ENCODE results near the gene CD22.
"Not testable (repeated sequence)": the region's sequence is repeated elsewhere in the genome, so short reads cannot be mapped to it uniquely, and the experiment has no call there.

Gene CD22

GRCh38 chr19:35345671-35346111 lies 16.7 kb downstream of the CD22 start:
- no peak for DNase-seq

- DNase-seq, result peak; percentile 84
Measured at GRCh38 chr19:35346193-35347052, 17.4 kb downstream of the CD22 start.

GRCh38 chr19:35347171-35347929 lies 18.4 kb downstream of the CD22 start, which contains the start of gene FFAR1:
Gene FFAR1 (plus strand): TSS chr19:35347902. CDS start chr19:35351552, 3,650 bp downstream.
- peak; percentile 67 for DNase-seq

- no peak for DNase-seq
Measured at GRCh38 chr19:35347930-35348298, 18.9 kb downstream of the CD22 start.

- no peak for DNase-seq
Measured at GRCh38 chr19:35348911-35349611, 20.1 kb downstream of the CD22 start.

- no peak for DNase-seq
Measured at GRCh38 chr19:35349614-35350521, 20.9 kb downstream of the CD22 start.

- DNase-seq, result no peak
Measured at GRCh38 chr19:35350591-35350990, 21.6 kb downstream of the CD22 start.

- DNase-seq, result no peak
Measured at GRCh38 chr19:35351411-35352176, 22.6 kb downstream of the CD22 start.

GRCh38 chr19:35352177-35352447 lies 23.1 kb downstream of the CD22 start:
- DNase-seq, result no peak

GRCh38 chr19:35352448-35353304 lies 23.7 kb downstream of the CD22 start:
- DNase-seq, result peak; percentile 79

GRCh38 chr19:35353635-35354034 lies 24.6 kb downstream of the CD22 start:
- DNase-seq, result no peak

GRCh38 chr19:35354898-35355297 lies 25.9 kb downstream of the CD22 start:
- no peak for DNase-seq

GRCh38 chr19:35355791-35356460 lies 26.9 kb downstream of the CD22 start:
- DNase-seq, result no peak

- DNase-seq, result no peak
Measured at GRCh38 chr19:35357867-35358573, 29.0 kb downstream of the CD22 start, which contains the start of gene FFAR3. Gene FFAR3 (plus strand): TSS chr19:35358460. CDS start chr19:35358891, 431 bp downstream.

- not testable (repeated sequence) for DNase-seq
Measured at GRCh38 chr19:35358834-35359233, 29.8 kb downstream of the CD22 start.

- not testable (repeated sequence) for DNase-seq
Measured at GRCh38 chr19:35359395-35359794, 30.4 kb downstream of the CD22 start.

- DNase-seq, result not testable (repeated sequence)
Measured at GRCh38 chr19:35360081-35360480, 31.1 kb downstream of the CD22 start.

GRCh38 chr19:35360880-35361420 lies 32.0 kb downstream of the CD22 start:
- DNase-seq, result no peak

All from CD4-positive, alpha-beta T cell treated with Interleukin-12 subunit alpha and Interleukin-12 subunit beta, for 1 hour (primary cell).